Progenitor cell of endocrine pancreas (in vitro differentiated cells): ENCODE measurements around the gene SLFN12L. TPM values are rescaled to one million over a fixed set of nuclear protein-coding genes. Genes with fewer than 3 reads are reported as not detected.

Source experiments
- DNase-seq: peaks from one replicate; pipeline ENCODE4 v3.0.0; 2021; ENCODE audit warnings: low spot score; ENCODE audit not compliant: unreplicated experiment
- H3K27ac Mint-ChIP-seq: 2 replicates; pipeline ENCODE4 v1.8.0; 2021; ENCODE audit warnings: mild to moderate bottlenecking, moderate library complexity, mixed read lengths
- H3K27me3 Mint-ChIP-seq: 2 replicates; pipeline ENCODE4 v1.8.0; 2021; ENCODE audit warnings: mixed read lengths
- H3K36me3 Mint-ChIP-seq: 2 replicates; pipeline ENCODE4 v1.8.0; 2022; ENCODE audit warnings: mixed read lengths; ENCODE audit not compliant: insufficient read depth
- H3K4me1 Mint-ChIP-seq: 2 replicates; pipeline ENCODE4 v1.8.0; 2021; ENCODE audit warnings: low read depth, mixed read lengths
- H3K4me3 Mint-ChIP-seq: 2 replicates; pipeline ENCODE4 v1.8.0; 2021; ENCODE audit warnings: low read depth, mild to moderate bottlenecking, moderate library complexity, mixed read lengths
- H3K9me3 Mint-ChIP-seq: 2 replicates; pipeline ENCODE4 v1.8.0; 2021; ENCODE audit warnings: low read depth, mixed read lengths
- total RNA-seq: library from RNA; stranded (reverse); gene quantifications from 2 replicates; pipeline ENCODE4 v1.2.1, GENCODE V29; 2021
- TF ChIP-seq, protein P1 (sequence below): fragments of 200-600 bp; sonication (generic); IDR thresholded peaks from one replicate; pipeline ENCODE4 v1.5.0; 2021; ENCODE audit warnings: antibody characterized with exemption, mild to moderate bottlenecking; ENCODE audit not compliant: unreplicated experiment

SLFN12L gene
- total RNA-seq, 1 donor from 2014 or later = not detected

DNA sequence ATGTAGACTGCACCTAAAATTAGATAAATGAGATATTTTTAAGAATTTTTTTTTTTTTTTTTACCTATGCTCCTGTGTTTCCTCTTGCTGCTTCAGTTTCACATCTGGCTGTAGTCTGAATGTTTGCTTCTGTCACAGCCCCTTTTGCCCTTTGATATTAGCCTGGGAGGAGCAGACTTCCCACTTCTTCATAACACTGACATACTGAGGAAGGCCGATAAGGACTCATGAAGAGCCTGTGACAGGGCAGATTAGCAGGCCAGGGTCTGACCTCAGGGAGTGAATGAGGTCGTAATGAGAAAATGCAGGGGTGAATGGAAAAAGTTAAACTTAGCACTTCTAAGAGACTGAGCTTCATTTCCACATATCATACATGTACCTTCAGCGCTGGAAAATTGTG, 23.2 kb upstream of the SLFN12L start, which contains the start of gene SLFN14:
SLFN14 (minus strand) TSS at position 117 of the 400 bp plus-strand sequence. CDS start 2,757 bp downstream, outside the sequence.
- H3K4me1 Mint-ChIP-seq = peaks cover 2% of the 10 kb centered on the region
- H3K27ac Mint-ChIP-seq = no peak within 1 kb of the TSS
- H3K4me3 Mint-ChIP-seq = no peak within 1 kb of the TSS
- TF ChIP-seq, protein P1, sequence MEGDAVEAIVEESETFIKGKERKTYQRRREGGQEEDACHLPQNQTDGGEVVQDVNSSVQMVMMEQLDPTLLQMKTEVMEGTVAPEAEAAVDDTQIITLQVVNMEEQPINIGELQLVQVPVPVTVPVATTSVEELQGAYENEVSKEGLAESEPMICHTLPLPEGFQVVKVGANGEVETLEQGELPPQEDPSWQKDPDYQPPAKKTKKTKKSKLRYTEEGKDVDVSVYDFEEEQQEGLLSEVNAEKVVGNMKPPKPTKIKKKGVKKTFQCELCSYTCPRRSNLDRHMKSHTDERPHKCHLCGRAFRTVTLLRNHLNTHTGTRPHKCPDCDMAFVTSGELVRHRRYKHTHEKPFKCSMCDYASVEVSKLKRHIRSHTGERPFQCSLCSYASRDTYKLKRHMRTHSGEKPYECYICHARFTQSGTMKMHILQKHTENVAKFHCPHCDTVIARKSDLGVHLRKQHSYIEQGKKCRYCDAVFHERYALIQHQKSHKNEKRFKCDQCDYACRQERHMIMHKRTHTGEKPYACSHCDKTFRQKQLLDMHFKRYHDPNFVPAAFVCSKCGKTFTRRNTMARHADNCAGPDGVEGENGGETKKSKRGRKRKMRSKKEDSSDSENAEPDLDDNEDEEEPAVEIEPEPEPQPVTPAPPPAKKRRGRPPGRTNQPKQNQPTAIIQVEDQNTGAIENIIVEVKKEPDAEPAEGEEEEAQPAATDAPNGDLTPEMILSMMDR = no peak
- no peaks in the 10 kb centered on the region for H3K36me3 Mint-ChIP-seq
- DNase-seq = no peak
- H3K27me3 Mint-ChIP-seq = peaks cover 50% of the 10 kb centered on the region
- no peaks in the 10 kb centered on the region for H3K9me3 Mint-ChIP-seq

DNA sequence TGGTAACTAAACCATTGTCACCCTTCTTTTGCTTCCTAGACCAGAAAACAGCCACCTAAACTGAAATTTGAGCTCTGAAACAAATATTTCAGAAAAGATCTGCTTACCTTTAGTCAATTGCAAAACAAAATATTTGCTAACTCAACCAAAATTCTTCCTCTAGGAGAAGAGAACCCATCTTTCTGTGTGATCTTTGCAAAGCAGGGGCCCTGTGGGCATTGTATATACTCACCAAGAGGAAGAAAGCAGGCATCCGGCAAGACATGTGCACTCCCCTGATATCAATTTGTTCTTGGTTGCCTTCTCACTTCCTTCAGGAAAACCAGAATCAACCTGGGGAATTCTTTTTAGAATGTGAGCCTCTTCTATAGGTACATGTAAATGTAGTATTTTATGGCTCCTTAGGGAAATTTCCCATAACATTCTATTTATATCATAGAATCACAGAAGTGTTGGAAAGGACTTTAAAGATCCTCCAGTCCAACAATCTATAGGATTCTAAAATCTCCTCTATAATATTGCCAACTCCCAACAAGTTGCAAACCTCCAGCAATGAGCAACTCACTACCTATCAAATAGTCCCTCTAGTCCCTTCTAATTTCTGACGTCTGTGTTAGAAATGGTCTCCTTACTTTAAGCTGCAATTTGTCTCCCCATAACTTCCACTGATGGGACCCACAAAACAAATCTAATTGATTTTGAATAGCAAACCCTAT, 22.2 kb upstream of the SLFN12L start:
- DNase-seq = no peak
- Mint-ChIP-seq H3K4me1 (peaks cover 2% of the 10 kb centered on the region), H3K4me3 (no peak overlapping the region), H3K36me3 (no peaks in the 10 kb centered on the region), H3K27ac (no peak overlapping the region), H3K9me3 (no peaks in the 10 kb centered on the region), H3K27me3 (peaks cover 41% of the 10 kb centered on the region)
- TF ChIP-seq, protein P1 = no peak

DNA sequence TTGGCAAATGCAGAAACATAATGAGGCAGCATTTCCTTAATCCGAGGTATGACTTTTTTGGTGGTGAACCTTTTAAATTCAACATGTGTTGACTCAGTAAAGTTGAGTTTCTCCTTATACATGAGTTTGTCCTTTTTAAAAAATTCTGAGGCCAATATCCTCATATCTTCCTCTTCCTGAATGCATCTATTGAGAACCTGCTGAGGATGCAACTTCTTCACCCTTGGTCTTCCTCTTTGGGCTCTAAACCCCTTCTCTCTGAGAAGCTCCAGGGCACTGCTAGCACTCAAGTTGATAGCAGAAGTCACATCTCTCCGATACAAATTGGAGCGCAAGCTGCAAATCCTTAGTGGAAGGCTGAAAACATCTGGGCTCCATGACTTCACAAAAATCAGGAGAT, 19.9 kb upstream of the SLFN12L start:
- no peak for DNase-seq
- Mint-ChIP-seq H3K27ac (no peak overlapping the region), H3K4me1 (peaks cover 2% of the 10 kb centered on the region), H3K9me3 (no peaks in the 10 kb centered on the region), H3K4me3 (no peak overlapping the region), H3K27me3 (peaks cover 33% of the 10 kb centered on the region), H3K36me3 (no peaks in the 10 kb centered on the region)
- TF ChIP-seq, protein P1 = no peak

DNA sequence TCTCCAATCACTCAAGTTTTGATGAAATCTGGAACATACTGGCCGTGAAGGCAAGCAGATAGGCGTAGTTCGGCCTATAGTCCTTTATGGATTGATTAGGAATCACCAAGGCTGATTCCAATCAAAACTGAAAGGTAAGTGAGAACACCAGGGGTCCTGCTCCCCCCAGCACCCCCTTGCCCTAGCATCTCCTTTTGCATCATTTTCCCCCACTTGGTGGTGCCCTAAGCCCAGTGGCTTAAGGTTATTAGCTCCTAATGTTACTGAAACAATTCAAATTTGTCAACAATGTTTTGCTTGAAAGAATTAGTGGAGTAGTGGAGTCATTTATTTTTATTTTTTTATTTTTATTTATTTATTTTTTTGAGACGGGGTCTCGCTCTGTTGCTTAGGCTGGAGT, 18.2 kb upstream of the SLFN12L start:
- H3K27me3 Mint-ChIP-seq = peaks cover 37% of the 10 kb centered on the region
- peaks cover under 1% of the 10 kb centered on the region for H3K4me1 Mint-ChIP-seq
- DNase-seq = no peak
- no peaks in the 10 kb centered on the region for H3K36me3 Mint-ChIP-seq
- H3K4me3 Mint-ChIP-seq = no peak overlapping the region
- H3K9me3 Mint-ChIP-seq = no peaks in the 10 kb centered on the region
- H3K27ac Mint-ChIP-seq = no peak overlapping the region
- TF ChIP-seq, protein P1 = no peak

DNA sequence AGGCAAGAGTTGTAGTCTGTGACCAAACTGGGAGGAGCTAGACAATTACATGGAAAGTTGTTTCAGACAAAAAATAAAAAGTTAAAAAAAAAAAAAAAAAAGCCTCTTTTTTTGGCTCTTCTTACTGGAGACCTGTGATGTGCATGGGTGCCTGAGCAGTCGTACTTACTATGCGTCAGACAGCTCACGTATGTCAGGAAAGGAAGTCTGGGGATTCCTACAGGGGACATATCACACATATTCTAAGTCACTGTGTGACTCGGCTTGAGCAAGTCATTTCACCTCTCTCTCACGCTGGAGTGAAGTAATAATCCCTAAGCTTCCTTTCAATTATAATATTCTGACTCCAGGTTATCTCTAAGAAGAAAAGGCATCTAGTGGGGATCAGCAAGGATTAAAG, 17.2 kb upstream of the SLFN12L start:
- Mint-ChIP-seq H3K27ac (no peak overlapping the region), H3K4me3 (no peak overlapping the region)
- no peak for DNase-seq

More for the DNA sequence above, 17.2 kb upstream of the SLFN12L start:
- Mint-ChIP-seq H3K27me3 (peaks cover 37% of the 10 kb centered on the region), H3K4me1 (no peaks in the 10 kb centered on the region), H3K36me3 (no peaks in the 10 kb centered on the region), H3K9me3 (no peaks in the 10 kb centered on the region)
- TF ChIP-seq, protein P1 = no peak
